GM12872 (cell line): ENCODE data around the gene FCMR.
A peak's percentile ranks its signal among the peaks of the same experiment; 100 is the strongest.

ENCODE experiments used
- CTCF ChIP-seq: IDR thresholded peaks from 3 replicates; pipeline ENCODE4 v1.5.1; 2011; ENCODE audit warnings: low read depth, mild to moderate bottlenecking, low read length, moderate library complexity; ENCODE audit not compliant: insufficient read depth

FCMR gene

GRCh38 chr1:206929524-206929923 is 7.8 kb upstream of the FCMR start:
- TF ChIP-seq CTCF: peak; percentile 42; the same call in 2 of the 3 replicates

DNA sequence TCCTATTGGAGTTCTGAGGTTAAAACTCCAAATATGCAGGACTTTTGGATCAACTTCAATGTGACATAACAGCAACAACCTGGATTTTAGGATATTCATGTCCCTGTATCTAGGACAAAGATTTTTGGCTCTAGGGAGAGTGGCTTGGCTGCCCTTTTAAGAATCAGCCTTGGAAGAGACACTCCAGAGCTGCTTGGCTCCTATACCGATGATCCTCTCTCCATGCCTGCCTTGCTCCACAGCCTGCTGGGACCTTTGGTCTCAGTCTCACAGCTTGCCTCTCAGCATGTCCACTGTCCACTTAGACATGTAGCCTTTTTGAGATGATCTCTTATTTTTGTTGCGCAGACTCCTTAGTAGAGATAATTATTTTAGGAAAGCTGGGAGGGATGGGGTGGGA is 4.5 kb upstream of the FCMR start:
- no peak for TF ChIP-seq CTCF

- TF ChIP-seq CTCF: peak; percentile 46; the same call in 2 of the 3 replicates
Measured at GRCh38 chr1:206925106-206925736, 3.5 kb upstream of the FCMR start.

DNA sequence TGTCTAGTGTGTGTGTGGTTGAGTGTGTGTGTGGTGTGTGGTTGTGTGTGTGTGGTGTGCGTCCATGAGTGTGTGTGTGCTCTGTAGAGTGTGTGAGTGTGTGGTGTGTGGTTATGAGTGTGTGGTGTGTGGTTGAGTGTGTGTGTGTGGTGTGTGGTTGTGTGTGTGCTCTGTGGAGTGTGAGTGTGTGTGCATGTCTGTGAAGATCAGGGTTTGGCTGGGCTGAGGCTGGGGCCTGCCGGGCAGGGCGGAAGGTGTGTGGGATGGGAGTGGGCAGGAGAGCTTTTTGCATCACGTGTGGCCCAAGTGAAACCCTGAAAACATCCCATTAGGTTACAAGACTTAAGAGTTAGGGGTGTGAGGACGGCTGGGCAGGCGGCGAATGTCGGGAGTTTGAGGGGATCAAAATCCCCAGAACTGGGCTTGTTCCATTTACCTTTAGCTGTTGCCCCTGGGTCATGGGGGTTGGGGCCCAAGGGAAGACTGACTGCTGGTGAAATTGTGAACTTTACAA is 2.9 kb upstream of the FCMR start:
- TF ChIP-seq CTCF: no peak

DNA sequence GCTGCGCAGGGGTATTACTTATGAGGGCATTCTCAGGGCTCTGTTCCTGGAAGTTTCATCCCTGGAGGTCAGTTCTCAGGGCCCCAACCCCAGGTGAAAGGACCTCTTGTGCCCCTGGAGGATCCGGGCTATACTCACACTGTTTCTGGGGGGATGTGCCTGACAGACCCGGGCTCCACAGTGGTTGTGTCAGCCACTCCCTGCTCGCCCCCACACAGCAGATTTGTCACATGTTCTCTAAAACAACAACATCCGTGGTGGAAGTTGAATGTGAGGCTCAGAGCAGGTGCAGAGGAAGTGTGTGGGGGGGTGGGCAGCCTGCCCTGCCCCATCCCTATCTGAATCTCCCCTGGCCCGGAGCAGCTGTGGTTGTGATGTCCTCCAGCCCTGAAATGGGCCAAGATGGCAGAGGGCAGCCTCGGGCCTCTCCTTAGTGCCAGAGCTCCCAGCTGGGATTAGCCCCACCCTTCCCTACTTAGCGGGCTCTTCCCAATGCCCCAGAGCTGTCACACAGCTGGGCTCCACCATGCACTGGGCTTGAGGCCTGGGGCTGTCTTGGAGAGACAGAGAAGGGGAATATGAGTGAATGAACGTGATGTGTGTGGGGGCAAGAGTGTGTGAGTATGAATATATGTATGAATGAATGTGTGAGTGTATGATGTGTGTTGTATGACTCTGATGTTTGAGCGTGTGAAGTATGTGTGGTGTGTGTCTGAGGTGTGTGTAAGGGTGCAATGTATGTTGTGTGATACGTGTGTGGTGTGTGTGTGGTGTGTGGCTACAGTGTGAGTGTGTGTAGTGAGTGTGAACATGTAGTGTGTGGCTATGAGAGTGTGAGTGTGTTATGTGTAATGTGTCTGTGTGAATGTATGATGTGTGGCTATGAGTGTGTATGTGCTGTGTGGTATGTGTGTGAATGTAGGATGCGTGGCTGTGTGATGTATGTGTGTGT is 1.5 kb upstream of the FCMR start:
- no peak for TF ChIP-seq CTCF

DNA sequence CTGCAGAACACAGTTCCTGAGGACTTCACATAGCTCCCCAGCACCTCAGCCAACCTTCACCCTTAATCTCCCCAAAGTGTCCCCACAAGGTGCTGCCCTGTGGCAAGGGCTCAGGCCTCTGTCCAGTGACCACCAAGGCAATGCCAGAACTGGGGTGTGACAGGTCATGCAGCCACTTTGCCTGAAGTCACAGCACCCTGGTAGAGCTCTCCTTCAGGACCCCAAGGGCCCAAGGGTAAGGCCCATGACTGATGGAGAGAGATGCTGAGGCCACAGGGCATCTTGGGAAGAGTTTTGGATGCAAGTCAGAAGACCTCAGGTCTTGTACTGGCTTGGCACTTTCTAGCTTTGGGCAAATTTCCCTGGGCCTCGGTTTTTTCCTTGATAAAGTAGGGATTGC is 783 bp upstream of the FCMR start:
- no peak for TF ChIP-seq CTCF

- TF ChIP-seq CTCF: no peak
Measured at GRCh38 chr1:206918076-206918475, 3.7 kb downstream of the FCMR start.
